Heart right ventricle (tissue), 16 donors: Measurements from ENCODE around the gene CDC42. TPM values are rescaled to one million over a fixed set of nuclear protein-coding genes. Genes with fewer than 3 reads are reported as not detected.

Source experiments
- ATAC-seq, 8 donors: fragments of 200-7000 bp; cut with Tn5 transposase; one replicate each; pipeline ENCODE4 v1.9.1; 2020; ENCODE audit warnings: mild to moderate bottlenecking in 8 of 8, moderate library complexity in 8 of 8, moderate number of reproducible peaks in 1 of 8
- DNase-seq, 2 donors: peaks; one replicate each; pipeline ENCODE4 v3.0.0-alpha.2; 2020
- H3K27ac ChIP-seq, 10 donors: fragments of 200-600 bp; sonication (generic) in 2 of 10; one replicate each; pipeline versions ENCODE4 v1.5.0 to v1.8.0; 2020 to 2022; ENCODE audit warnings: mild to moderate bottlenecking in 3 of 10
- H3K27me3 ChIP-seq, 7 donors: fragments of 200-600 bp; one replicate each; pipeline ENCODE4 v1.8.0; 2021 to 2022; ENCODE audit warnings: mild to moderate bottlenecking in 2 of 7
- H3K36me3 ChIP-seq, 9 donors: fragments of 200-600 bp; sonication (generic) in 1 of 9; one replicate each; pipeline versions ENCODE4 v1.5.0 to v1.8.0; 2020 to 2022; ENCODE audit warnings: mild to moderate bottlenecking in 2 of 9
- H3K4me1 ChIP-seq, 9 donors: fragments of 200-600 bp; sonication (generic) in 1 of 9; one replicate each; pipeline versions ENCODE4 v1.5.0 to v1.8.0; 2020 to 2022; ENCODE audit warnings: mild to moderate bottlenecking in 4 of 9
- H3K4me3 ChIP-seq, 10 donors: fragments of 200-600 bp; sonication (generic) in 2 of 10; one replicate each; pipeline versions ENCODE4 v1.5.0 to v1.8.0; 2020 to 2022; ENCODE audit warnings: mild to moderate bottlenecking in 7 of 10, moderate library complexity in 2 of 10
- H3K9me3 ChIP-seq, 11 donors: fragments of 200-600 bp in 10 of 11; sonication (generic) in 2 of 11; one replicate each; pipeline versions ENCODE4 v1.5.0 to v1.8.0; 2013 to 2022; ENCODE audit warnings: mild to moderate bottlenecking in 2 of 11, control low read depth in 1 of 11, moderate library complexity in 1 of 11
- WGBS, 2 donors: extraction: QIAGEN DNeasy Blood & Tissue Kit; methylation state at CpG; one replicate each; pipeline ENCODE4 v1.1.7; 2013; ENCODE audit warnings: inconsistent platforms in 1 of 2; 5-methylcytosine and 5-hydroxymethylcytosine counted together
- intact Hi-C, 10 donors: fragments of 100-400 bp; cut with DNase I; formaldehyde crosslinking; loops; one replicate each; pipeline versions ENCODE4 v1.11.1 to v1.14.2; 2022
- polyA plus RNA-seq, 2 donors: library from polyadenylated mRNA; stranded (reverse); fragments of 200-250 nt; gene quantifications; one replicate each; pipeline ENCODE4 v1.2.3, GENCODE V29; 2013
- total RNA-seq, 10 donors: library from RNA; stranded (reverse); fragmentation: NEBNext Ultra II Directional in 3 of 10; extraction: Animal tissue kit (Norgen Biotek cat#: 25700) in 3 of 10; gene quantifications; one replicate each; pipeline versions ENCODE4 v1.2.1 to v1.2.4, GENCODE V29; 2021 to 2023
- TF ChIP-seq, protein P1 (sequence below), 9 donors: fragments of 200-600 bp; sonication (generic) in 2 of 9; IDR thresholded peaks; one replicate each; pipeline versions ENCODE4 v1.5.0 to v1.8.0; 2021 to 2022; ENCODE audit warnings: antibody characterized with exemption in 9 of 9, mild to moderate bottlenecking in 5 of 9, moderate library complexity in 1 of 9
- donor health status: Arrhythmogenic right ventricular cardiomyopathy.
- donor health status: ischemic (EF 13 %, LVEDD 7.1; RV severe dilation, severe dysfunction).
- donor health status: healthy with polysubstance abuse.
- donor health status: DM: no; HTN: yes; CAD: no.
- donor health status: DM: no; HTN: no; CAD: no.
- donor health status: ischemic (EF 25% LVEDD 6.9; RV normal size, moderate dysfunction).
- donor health status: ischemic (EF 25% LVEDD 5.7; RV mildly dilated, moderate dysfunction).
- donor health status: healthy.
- donor health status: DM: yes; HTN: yes; CAD: no.
- donor health status: Ischemic cardiomyopathy.
- donor health status: ischemic (EF 35%, LVEDD 5.7; RV mildly dilated, moderate dysfunction).
- donor health status: nonischemic (EF 11% LVEDD 7.7; RV severe dilation, severe dysfunction).
- donor health status: DM: yes; HTN: yes; CAD: no.
- donor health status: PGD.
- donor health status: ischemic (EF 29% LVEDD 5.4; RV normal size, mild dysfunction).
- donor health status: nonischemic (EF 23%, LVEDD 6.1; RV moderate dilation, normal function).

Gene CDC42
- total and polyA plus RNA-seq, 12 donors: 68.7 to 259 (median 168) TPM

DNA sequence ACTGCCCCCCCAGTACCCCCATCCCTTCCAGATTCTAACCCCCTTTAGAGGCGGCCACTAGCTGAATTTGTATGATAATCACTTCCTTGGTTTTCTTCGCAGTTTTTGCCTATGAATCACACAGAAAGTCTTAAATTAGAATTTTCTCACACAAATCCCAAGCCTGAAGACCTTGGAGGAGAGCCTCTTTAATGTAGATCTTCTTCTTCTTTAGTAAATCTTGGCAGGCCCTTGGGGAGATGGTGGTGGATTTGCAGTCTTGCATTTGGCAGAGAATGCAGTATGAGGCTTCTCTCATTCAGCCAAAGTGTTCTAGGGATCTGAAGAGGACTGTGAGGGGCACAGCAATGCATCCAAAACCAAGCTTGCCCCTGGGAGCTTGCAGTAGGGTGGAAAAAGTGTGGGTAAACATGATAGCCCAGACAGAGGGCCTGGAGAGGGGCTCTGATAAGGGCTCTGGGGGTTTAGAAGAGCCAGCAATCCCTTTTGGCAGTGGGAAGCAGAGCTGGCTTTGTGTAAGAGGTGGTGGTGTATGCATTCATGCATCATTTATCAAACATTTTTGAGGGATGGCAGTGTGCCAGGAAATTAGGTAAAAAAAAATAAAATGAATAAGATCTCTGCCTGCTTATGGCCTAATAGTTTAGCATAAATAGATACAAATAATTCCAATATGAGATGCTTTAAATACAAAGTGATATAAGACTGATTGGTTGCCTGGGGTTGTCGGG, 7.7 kb upstream of the CDC42 start:
- H3K4me3 ChIP-seq: no peak overlapping the region
- H3K36me3 ChIP-seq: no peaks in the 10 kb centered on the region
- ATAC-seq (no peak), DNase-seq (no peak)
- no peak overlapping the region for H3K27ac ChIP-seq
- H3K9me3 ChIP-seq: peaks cover 0 to 6% (median 0%) of the 10 kb centered on the region in 11 donors
- intact Hi-C loops: no loop called here
- WGBS, 2 donors: 75 to 83% methylated on average over 3 of the region's 3 CpGs
- no peaks in the 10 kb centered on the region for H3K27me3 ChIP-seq
- TF ChIP-seq, protein P1, sequence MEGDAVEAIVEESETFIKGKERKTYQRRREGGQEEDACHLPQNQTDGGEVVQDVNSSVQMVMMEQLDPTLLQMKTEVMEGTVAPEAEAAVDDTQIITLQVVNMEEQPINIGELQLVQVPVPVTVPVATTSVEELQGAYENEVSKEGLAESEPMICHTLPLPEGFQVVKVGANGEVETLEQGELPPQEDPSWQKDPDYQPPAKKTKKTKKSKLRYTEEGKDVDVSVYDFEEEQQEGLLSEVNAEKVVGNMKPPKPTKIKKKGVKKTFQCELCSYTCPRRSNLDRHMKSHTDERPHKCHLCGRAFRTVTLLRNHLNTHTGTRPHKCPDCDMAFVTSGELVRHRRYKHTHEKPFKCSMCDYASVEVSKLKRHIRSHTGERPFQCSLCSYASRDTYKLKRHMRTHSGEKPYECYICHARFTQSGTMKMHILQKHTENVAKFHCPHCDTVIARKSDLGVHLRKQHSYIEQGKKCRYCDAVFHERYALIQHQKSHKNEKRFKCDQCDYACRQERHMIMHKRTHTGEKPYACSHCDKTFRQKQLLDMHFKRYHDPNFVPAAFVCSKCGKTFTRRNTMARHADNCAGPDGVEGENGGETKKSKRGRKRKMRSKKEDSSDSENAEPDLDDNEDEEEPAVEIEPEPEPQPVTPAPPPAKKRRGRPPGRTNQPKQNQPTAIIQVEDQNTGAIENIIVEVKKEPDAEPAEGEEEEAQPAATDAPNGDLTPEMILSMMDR (IDR thresholded peaks at IDR 0.05): no peak
- H3K4me1 ChIP-seq: peaks cover 0 to 32% (median 5%) of the 10 kb centered on the region in 9 donors

DNA sequence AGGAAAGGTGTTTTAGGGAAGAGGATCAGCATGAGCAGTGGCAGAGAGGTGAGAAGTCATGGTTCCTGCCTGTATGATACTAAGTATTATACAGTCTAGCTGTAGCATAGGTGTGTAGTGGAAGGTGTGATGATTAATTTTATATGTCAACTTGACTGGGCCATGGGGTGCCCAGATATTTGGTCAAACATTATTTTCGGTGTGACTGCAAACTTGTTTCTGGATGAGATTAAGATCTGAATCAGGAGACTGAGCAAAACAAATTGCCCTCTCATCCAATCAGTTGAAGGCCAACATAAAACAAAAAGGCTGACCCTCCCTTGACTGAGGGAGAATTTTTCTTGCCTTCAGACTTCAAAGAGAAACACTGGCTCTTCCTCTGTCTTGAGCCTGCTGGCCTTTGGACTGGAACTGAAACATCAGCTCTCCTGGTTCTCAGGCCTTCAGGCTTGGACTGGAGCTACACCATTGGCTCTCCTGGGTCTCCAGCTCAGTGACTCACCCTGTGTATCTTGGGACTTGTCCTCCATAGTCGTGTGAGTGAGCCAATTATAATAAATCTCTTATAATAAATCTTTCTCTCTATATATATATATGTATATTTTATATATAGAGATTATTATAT, 6.8 kb upstream of the CDC42 start:
- Histone ChIP-seq H3K36me3 (no peaks in the 10 kb centered on the region), H3K9me3 (peaks cover 0 to 6% (median 0%) of the 10 kb centered on the region in 11 donors), H3K4me1 (peaks cover 0 to 23% (median 0%) of the 10 kb centered on the region in 9 donors), H3K4me3 (no peak overlapping the region), H3K27me3 (no peaks in the 10 kb centered on the region), H3K27ac (no peak overlapping the region)
- TF ChIP-seq, protein P1 (IDR thresholded peaks at IDR 0.05): no peak
- 78 to 84% methylated on average over 2 of the region's 2 CpGs for WGBS, 2 donors
- intact Hi-C loops: no loop called here
- DNase-seq (no peak), ATAC-seq (no peak)

DNA sequence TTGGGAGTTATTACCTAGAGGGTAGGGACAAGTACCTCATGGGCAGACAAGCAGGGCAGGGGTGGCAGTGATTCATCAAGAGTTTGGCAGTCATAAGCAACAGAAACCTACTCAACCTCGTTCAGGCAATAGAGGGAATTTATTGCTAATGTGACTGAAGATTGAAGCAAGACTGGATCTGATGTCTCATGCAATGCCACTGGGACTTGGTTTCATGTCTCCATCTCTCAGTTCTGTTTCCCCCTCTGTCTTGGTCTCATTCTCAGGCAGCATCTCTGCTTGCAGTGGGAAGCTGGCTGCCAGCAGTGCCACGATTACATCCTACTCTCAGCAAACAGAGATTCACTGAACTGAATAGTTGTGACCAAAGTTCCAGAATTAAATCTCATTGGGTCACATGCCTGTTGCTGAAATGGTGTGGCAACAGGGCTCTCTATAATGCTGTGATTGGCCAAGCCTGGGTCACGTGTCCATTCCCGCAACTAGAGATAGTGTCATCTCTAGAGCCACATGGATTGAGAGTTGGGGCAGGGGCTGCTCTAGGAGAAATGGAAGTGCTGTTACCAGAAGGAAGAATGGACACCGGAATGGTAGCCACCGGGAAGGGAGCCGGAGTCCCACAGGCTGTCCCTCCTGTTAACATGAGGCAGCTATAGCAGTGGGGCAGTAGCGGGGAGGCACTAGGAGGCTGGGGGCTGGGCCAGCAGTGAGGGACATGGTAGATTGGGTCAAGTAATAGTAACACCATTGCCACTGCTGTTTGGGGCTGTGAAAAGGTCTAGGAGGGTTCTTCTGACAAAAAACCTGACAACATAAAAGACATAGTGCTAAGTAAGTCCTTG, 3.9 kb upstream of the CDC42 start:
- ATAC-seq: no peak
- no peaks in the 10 kb centered on the region for H3K27me3 ChIP-seq
- intact Hi-C loops: no loop called here
- TF ChIP-seq, protein P1 (IDR thresholded peaks at IDR 0.05): no peak
- WGBS, 2 donors: 71% methylated on average over 8 of the region's 8 CpGs
- H3K4me1 ChIP-seq: peaks cover 0 to 21% (median 1%) of the 10 kb centered on the region in 9 donors
- no peak overlapping the region for H3K4me3 ChIP-seq
- no peak for DNase-seq
- H3K36me3 ChIP-seq: no peaks in the 10 kb centered on the region
- peaks cover 0 to 6% (median 0%) of the 10 kb centered on the region in 11 donors for H3K9me3 ChIP-seq
- H3K27ac ChIP-seq: peak overlapping the region in 2 of 10 donors; percentile 15 to 36

DNA sequence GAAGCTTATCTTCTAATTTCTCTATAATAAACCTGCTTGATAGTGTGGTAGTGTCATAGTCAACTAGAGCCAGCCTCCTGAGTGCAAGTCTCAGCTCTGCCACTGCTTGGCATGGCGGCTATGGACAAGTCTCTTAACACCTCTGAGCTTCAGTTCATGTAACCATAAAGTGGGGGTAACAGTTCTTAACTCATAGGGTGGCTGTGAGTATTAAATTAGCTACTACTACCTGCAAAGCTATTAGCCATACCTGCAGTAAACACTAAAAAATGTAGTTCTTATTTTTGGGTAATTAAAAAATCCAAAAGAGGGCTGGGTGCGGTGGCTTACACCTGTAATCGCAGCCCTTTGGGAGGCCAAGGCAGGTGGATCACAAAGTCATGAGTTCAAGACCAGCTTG, 2.2 kb upstream of the CDC42 start:
- Histone ChIP-seq H3K36me3 (peaks cover 0 to 3% (median 0%) of the 10 kb centered on the region in 9 donors), H3K27me3 (no peaks in the 10 kb centered on the region), H3K4me3 (no peak overlapping the region), H3K9me3 (peaks cover 0 to 6% (median 0%) of the 10 kb centered on the region in 11 donors), H3K4me1 (peaks cover 0 to 34% (median 16%) of the 10 kb centered on the region in 9 donors), H3K27ac (no peak overlapping the region)
- TF ChIP-seq, protein P1 (IDR thresholded peaks at IDR 0.05): no peak
- WGBS, 2 donors: 98 to 100% methylated on average over 3 of the region's 3 CpGs
- intact Hi-C loops: no loop called here
- DNase-seq (no peak), ATAC-seq (no peak)
